ENCODE measurements around the gene SGTA. TPM values are rescaled to one million over a fixed set of nuclear protein-coding genes. Genes with fewer than 3 reads are reported as not detected.

Gene SGTA
- total and polyA plus RNA-seq, 4 donors, result 16.7 to 38.4 (median 21.0) TPM

GRCh38 chr19:2785244-2785997 lies 2.3 kb upstream of the SGTA start, which contains the start of gene THOP1 (continued):
- TF ChIP-seq FOXA1 (IDR thresholded peaks at IDR 0.05) (no peak), RAD21 (IDR thresholded peaks at IDR 0.05) (no peak), REST (IDR thresholded peaks at IDR 0.05) (no peak)
- TF ChIP-seq, protein P1, sequence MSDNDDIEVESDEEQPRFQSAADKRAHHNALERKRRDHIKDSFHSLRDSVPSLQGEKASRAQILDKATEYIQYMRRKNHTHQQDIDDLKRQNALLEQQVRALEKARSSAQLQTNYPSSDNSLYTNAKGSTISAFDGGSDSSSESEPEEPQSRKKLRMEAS (IDR thresholded peaks at IDR 0.05), result peak; percentile 72

DNA sequence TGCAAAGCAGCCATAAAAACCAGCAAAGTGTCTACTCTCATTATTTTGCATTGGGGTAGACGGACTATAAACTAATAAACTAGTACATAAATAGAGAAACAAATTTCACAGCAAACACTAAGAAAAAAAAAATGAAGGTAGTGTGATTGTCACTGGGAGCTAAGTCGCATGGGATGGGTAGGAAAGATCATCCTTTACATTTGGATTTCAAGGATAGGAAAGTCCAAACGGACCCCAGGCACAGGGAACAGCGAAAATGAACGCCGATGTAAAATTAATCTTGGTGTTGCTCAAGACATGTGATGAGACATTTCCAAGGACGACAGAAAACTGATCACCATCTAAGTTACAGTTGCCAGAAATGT lies 690 bp upstream of the SGTA start:
- Histone ChIP-seq H3K9ac (ENCODE audit: low read depth in 1 of 2, low read length in 2 of 2) (peak overlapping the region in 1 of 2 donors; percentile 37), H3K27me3 (ENCODE audit: control insufficient read depth in 4 of 4, insufficient read depth in 4 of 4, low read length in 3 of 4) (no peaks in the 10 kb centered on the region), H3K9me3 (ENCODE audit: control insufficient read depth in 4 of 4, low read length in 3 of 4) (no peaks in the 10 kb centered on the region), H3K4me3 (ENCODE audit: low read depth in 1 of 3, low read length in 3 of 3) (no peak overlapping the region), H3K4me1 (ENCODE audit: control insufficient read depth in 4 of 4, insufficient read depth in 4 of 4, low read length in 3 of 4) (peaks cover 1 to 41% (median 30%) of the 10 kb centered on the region in 4 donors), H3K36me3 (ENCODE audit: control insufficient read depth in 4 of 4, insufficient read depth in 3 of 4, low read depth in 1 of 4, low read length in 3 of 4) (no peaks in the 10 kb centered on the region), H3K27ac (ENCODE audit: low read depth in 1 of 2, low read length in 2 of 2) (peak overlapping the region; percentile 68 to 87)
- WGBS, result 76% methylated on average over 7 of the region's 7 CpGs
- no peak for DNase-seq (ENCODE audit: low spot score)
- TF ChIP-seq FOXA1 (IDR thresholded peaks at IDR 0.05), result no peak
- TF ChIP-seq YY1 (IDR thresholded peaks at IDR 0.05), result no peak
- TF ChIP-seq HNF4A (conservative IDR thresholded peaks at IDR 0.05), result no peak
- no peak for TF ChIP-seq TAF1 (conservative IDR thresholded peaks at IDR 0.05)
- TF ChIP-seq NR2F2 (IDR thresholded peaks at IDR 0.05), result no peak

- TF ChIP-seq, protein P1 (IDR thresholded peaks at IDR 0.05), result no peak
- TF ChIP-seq FOXA1 (IDR thresholded peaks at IDR 0.05) (no peak), HNF4A (conservative IDR thresholded peaks at IDR 0.05) (no peak), EGR1 (IDR thresholded peaks at IDR 0.05; ENCODE audit: low read depth in 2 of 2) (no peak), RAD21 (IDR thresholded peaks at IDR 0.05) (no peak), RXRA (IDR thresholded peaks at IDR 0.05) (no peak), GABPA (IDR thresholded peaks at IDR 0.05 in 1 of 2, conservative IDR thresholded peaks at IDR 0.05 in 1 of 2) (no peak)
- TF ChIP-seq, protein P2, sequence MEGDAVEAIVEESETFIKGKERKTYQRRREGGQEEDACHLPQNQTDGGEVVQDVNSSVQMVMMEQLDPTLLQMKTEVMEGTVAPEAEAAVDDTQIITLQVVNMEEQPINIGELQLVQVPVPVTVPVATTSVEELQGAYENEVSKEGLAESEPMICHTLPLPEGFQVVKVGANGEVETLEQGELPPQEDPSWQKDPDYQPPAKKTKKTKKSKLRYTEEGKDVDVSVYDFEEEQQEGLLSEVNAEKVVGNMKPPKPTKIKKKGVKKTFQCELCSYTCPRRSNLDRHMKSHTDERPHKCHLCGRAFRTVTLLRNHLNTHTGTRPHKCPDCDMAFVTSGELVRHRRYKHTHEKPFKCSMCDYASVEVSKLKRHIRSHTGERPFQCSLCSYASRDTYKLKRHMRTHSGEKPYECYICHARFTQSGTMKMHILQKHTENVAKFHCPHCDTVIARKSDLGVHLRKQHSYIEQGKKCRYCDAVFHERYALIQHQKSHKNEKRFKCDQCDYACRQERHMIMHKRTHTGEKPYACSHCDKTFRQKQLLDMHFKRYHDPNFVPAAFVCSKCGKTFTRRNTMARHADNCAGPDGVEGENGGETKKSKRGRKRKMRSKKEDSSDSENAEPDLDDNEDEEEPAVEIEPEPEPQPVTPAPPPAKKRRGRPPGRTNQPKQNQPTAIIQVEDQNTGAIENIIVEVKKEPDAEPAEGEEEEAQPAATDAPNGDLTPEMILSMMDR (IDR thresholded peaks at IDR 0.05; ENCODE audit: low read depth, low read length, missing input control), result no peak
- TF ChIP-seq, protein P3, sequence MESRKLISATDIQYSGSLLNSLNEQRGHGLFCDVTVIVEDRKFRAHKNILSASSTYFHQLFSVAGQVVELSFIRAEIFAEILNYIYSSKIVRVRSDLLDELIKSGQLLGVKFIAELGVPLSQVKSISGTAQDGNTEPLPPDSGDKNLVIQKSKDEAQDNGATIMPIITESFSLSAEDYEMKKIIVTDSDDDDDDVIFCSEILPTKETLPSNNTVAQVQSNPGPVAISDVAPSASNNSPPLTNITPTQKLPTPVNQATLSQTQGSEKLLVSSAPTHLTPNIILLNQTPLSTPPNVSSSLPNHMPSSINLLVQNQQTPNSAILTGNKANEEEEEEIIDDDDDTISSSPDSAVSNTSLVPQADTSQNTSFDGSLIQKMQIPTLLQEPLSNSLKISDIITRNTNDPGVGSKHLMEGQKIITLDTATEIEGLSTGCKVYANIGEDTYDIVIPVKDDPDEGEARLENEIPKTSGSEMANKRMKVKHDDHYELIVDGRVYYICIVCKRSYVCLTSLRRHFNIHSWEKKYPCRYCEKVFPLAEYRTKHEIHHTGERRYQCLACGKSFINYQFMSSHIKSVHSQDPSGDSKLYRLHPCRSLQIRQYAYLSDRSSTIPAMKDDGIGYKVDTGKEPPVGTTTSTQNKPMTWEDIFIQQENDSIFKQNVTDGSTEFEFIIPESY (IDR thresholded peaks at IDR 0.05), result no peak
- Histone ChIP-seq H3K4me3 (ENCODE audit: low read depth in 1 of 3, low read length in 3 of 3) (peak overlapping the region; percentile 80 to 88 (median 87)), H3K27me3 (ENCODE audit: control insufficient read depth in 4 of 4, insufficient read depth in 4 of 4, low read length in 3 of 4) (no peaks in the 10 kb centered on the region), H3K9ac (ENCODE audit: low read depth in 1 of 2, low read length in 2 of 2) (peak overlapping the region; percentile 85 to 96), H3K4me1 (ENCODE audit: control insufficient read depth in 4 of 4, insufficient read depth in 4 of 4, low read length in 3 of 4) (peaks cover 1 to 41% (median 30%) of the 10 kb centered on the region in 4 donors), H3K27ac (ENCODE audit: low read depth in 1 of 2, low read length in 2 of 2) (peak overlapping the region; percentile 83 to 85), H3K9me3 (ENCODE audit: control insufficient read depth in 4 of 4, low read length in 3 of 4) (no peaks in the 10 kb centered on the region), H3K36me3 (ENCODE audit: control insufficient read depth in 4 of 4, insufficient read depth in 3 of 4, low read depth in 1 of 4, low read length in 3 of 4) (no peaks in the 10 kb centered on the region)
- WGBS, result 2% methylated on average over 24 of the region's 24 CpGs
- DNase-seq (ENCODE audit: low spot score), result no peak
Measured at GRCh38 chr19:2782329-2782935, 641 bp downstream of the SGTA start.
